Keratinocyte (primary cell): Measurements from ENCODE around the gene TXLNB. TPM values are rescaled to one million over a fixed set of nuclear protein-coding genes. Genes with fewer than 3 reads are reported as not detected.

Experiments used
- DNase-seq: peaks from one replicate; pipeline ENCODE4 v3.0.0-alpha.2; 2011; ENCODE audit warnings: low read depth, missing footprints, low spot score
- FAIRE-seq: peaks from 2 replicates; lab custom pipeline; 2011; peaks lifted over from hg19 to GRCh38; lab: Jason Lieb, UNC
- H2AFZ ChIP-seq: 2 replicates; pipeline ENCODE4 v1.6.0; 2012; ENCODE audit warnings: low read length, control low read depth, inconsistent platforms; ENCODE audit not compliant: control insufficient read depth
- H3K27ac ChIP-seq: 2 replicates; pipeline ENCODE4 v1.5.1; 2011; ENCODE audit warnings: low read length; ENCODE audit not compliant: control insufficient read depth, insufficient read depth
- H3K27me3 ChIP-seq: 3 replicates; pipeline ENCODE4 v1.6.0; 2011; ENCODE audit warnings: low read length; ENCODE audit not compliant: control insufficient read depth, insufficient read depth; ENCODE audit errors: extremely low read depth
- H3K36me3 ChIP-seq, 2 experiments: 2 replicates in 1 of 2; 3 replicates in 1 of 2; pipeline ENCODE4 v1.5.1; 2011; ENCODE audit warnings: low read length in 2 of 2, mild to moderate bottlenecking in 1 of 2; ENCODE audit not compliant: control insufficient read depth in 2 of 2, insufficient read depth in 2 of 2; ENCODE audit errors: extremely low read depth in 1 of 2
- H3K4me1 ChIP-seq: 3 replicates; pipeline ENCODE4 v1.5.1; 2011; ENCODE audit warnings: low read length; ENCODE audit not compliant: control insufficient read depth, insufficient read depth; ENCODE audit errors: extremely low read depth
- H3K4me2 ChIP-seq: 3 replicates; pipeline ENCODE4 v1.6.0; 2011; ENCODE audit warnings: low read depth, low read length; ENCODE audit not compliant: control insufficient read depth, insufficient read depth; ENCODE audit errors: extremely low read depth
- H3K4me3 ChIP-seq, 3 experiments: fragments of 200-600 bp in 1 of 3; sonication (generic) in 1 of 3; 2 replicates in 2 of 3; 3 replicates in 1 of 3; pipeline ENCODE4 v1.5.1; 2011 to 2016; ENCODE audit warnings: low read length in 3 of 3, mild to moderate bottlenecking in 3 of 3, control low read depth in 2 of 3, inconsistent platforms in 1 of 3, low read depth in 1 of 3, mixed read lengths in 1 of 3, mixed run types in 1 of 3, moderate library complexity in 1 of 3; ENCODE audit not compliant: control insufficient read depth in 2 of 3, insufficient read depth in 2 of 3; ENCODE audit errors: extremely low read depth in 1 of 3
- H3K79me2 ChIP-seq: 2 replicates; pipeline ENCODE4 v1.6.0; 2012; ENCODE audit warnings: low read length; ENCODE audit not compliant: control insufficient read depth, insufficient read depth
- H3K9ac ChIP-seq: 3 replicates; pipeline ENCODE4 v1.6.0; 2011; ENCODE audit warnings: low read length; ENCODE audit not compliant: control insufficient read depth, insufficient read depth; ENCODE audit errors: extremely low read depth
- H3K9me1 ChIP-seq: 3 replicates; pipeline ENCODE4 v1.6.0; 2011; ENCODE audit warnings: low read length; ENCODE audit not compliant: control insufficient read depth, insufficient read depth; ENCODE audit errors: extremely low read depth
- H3K9me3 ChIP-seq: 2 replicates; pipeline ENCODE4 v1.5.1; 2012; ENCODE audit warnings: low read depth, low read length; ENCODE audit not compliant: control insufficient read depth
- H4K20me1 ChIP-seq: 3 replicates; pipeline ENCODE4 v1.6.0; 2011; ENCODE audit warnings: low read length; ENCODE audit not compliant: control insufficient read depth, insufficient read depth; ENCODE audit errors: extremely low read depth
- EZH2 ChIP-seq: IDR thresholded peaks from one replicate; pipeline ENCODE4 v1.6.1; 2012; ENCODE audit warnings: inconsistent platforms, mild to moderate bottlenecking, low read length, moderate library complexity
- dilution Hi-C: fragments of 300-500 bp; cut with MboI; formaldehyde crosslinking; loops from one replicate; pipeline ENCODE4 v1.7.0; 2020; ENCODE audit warnings: low sequenced_read_pairs; ENCODE audit not compliant: extremely low pct_ligation_motif_present
- polyA plus RNA-seq, 5 experiments: library from polyadenylated mRNA; depleted of rRNA in 3 of 5; stranded (reverse) in 3 of 5; stranded (forward) in 1 of 5; unstranded in 1 of 5; fragments of >200 nt; gene quantifications; 1 replicate in 1 of 5; 2 replicates in 3 of 5; 3 replicates in 1 of 5; pipeline versions ENCODE4 v1.2.1 to v1.2.3, GENCODE V29; 2011 to 2012; ENCODE audit warnings: missing spikeins in 2 of 5, low read depth in 1 of 5, low replicate concordance in 1 of 5
- TF ChIP-seq, protein P1 (sequence below), 3 experiments: IDR thresholded peaks in 1 of 3; conservative IDR thresholded peaks in 1 of 3; optimal IDR thresholded peaks in 1 of 3; 2 replicates in 2 of 3; 3 replicates in 1 of 3; pipeline versions ENCODE3 to v1.5.1; 2011; ENCODE audit warnings: low read length in 3 of 3, mild to moderate bottlenecking in 3 of 3, moderate library complexity in 2 of 3, control low read depth in 1 of 3, inconsistent platforms in 1 of 3; ENCODE audit not compliant: insufficient read depth in 2 of 3; ENCODE audit errors: extremely low read depth in 1 of 3

The TXLNB gene
- polyA plus RNA-seq, 1 donor (not counting 4 experiments of a cell fraction or from before 2014, with no cell fraction given) = 0.03 TPM

DNA sequence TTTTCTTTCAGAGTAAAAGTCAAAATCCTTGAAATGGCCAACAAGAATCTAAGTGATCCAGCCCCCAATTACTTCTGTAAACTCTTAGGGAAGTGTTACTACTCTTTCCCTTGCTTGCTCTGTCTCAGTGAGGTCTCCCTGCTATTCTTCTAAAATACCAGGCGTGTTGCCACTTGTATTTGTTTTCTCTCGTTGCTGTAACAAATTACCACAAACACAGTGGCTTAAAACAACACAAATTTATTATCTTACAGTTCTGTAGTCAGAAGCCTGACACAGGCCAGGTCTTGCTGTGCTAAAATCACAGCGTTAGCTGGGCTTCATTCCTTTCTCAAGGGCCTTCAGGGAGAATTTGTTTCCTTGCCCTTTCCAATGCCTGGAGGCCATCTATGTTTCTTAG, 97.1 kb downstream of the TXLNB start:
- peak; percentile 82 for FAIRE-seq

More for the DNA sequence above, 97.1 kb downstream of the TXLNB start:
- Histone ChIP-seq H2AFZ (peak overlapping the region; percentile 73), H3K4me1 (peaks cover 20% of the 10 kb centered on the region), H3K4me3 (peak overlapping the region in 1 of 3 experiments; percentile 29), H3K79me2 (no peaks in the 10 kb centered on the region), H3K27ac (peak overlapping the region; percentile 68), H3K9ac (peak overlapping the region; percentile 25), H3K9me1 (no peaks in the 10 kb centered on the region), H3K27me3 (no peaks in the 10 kb centered on the region), H3K36me3 (no peaks in the 10 kb centered on the region), H3K4me2 (peak overlapping the region; percentile 57), H3K9me3 (no peaks in the 10 kb centered on the region), H4K20me1 (no peaks in the 10 kb centered on the region)
- TF ChIP-seq, protein P1, sequence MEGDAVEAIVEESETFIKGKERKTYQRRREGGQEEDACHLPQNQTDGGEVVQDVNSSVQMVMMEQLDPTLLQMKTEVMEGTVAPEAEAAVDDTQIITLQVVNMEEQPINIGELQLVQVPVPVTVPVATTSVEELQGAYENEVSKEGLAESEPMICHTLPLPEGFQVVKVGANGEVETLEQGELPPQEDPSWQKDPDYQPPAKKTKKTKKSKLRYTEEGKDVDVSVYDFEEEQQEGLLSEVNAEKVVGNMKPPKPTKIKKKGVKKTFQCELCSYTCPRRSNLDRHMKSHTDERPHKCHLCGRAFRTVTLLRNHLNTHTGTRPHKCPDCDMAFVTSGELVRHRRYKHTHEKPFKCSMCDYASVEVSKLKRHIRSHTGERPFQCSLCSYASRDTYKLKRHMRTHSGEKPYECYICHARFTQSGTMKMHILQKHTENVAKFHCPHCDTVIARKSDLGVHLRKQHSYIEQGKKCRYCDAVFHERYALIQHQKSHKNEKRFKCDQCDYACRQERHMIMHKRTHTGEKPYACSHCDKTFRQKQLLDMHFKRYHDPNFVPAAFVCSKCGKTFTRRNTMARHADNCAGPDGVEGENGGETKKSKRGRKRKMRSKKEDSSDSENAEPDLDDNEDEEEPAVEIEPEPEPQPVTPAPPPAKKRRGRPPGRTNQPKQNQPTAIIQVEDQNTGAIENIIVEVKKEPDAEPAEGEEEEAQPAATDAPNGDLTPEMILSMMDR (optimal IDR thresholded peaks at IDR 0.05 in 1 of 3, IDR thresholded peaks at IDR 0.05 in 1 of 3, conservative IDR thresholded peaks at IDR 0.05 in 1 of 3; ENCODE audit: extremely low read depth in 1 of 3, insufficient read depth in 2 of 3, low read length in 3 of 3) = no peak
- TF ChIP-seq EZH2 = no peak
- peak; percentile 5 for DNase-seq
- dilution Hi-C loops = no loop called here

Other genes starting within 250 kb of the TXLNB start
- gene HECA, start 156.9 kb downstream of the TXLNB start, polyA plus RNA-seq = 7.7 to 12.3 TPM (median 9.2 TPM) in 3 replicates
- 10.5 to 44.3 TPM (median 25.0 TPM) in 3 replicates for gene CITED2, start 82.7 kb upstream of the TXLNB start, polyA plus RNA-seq